Ammon's horn (tissue), 1 donor: ENCODE measurements around the gene WFDC8.
"Not testable (repeated sequence)": the region's sequence is repeated elsewhere in the genome, so short reads cannot be mapped to it uniquely, and the experiment has no call there.

Source experiments
- DNase-seq: peaks from one replicate; pipeline ENCODE4 v3.0.0-alpha.2; 2016; ENCODE audit warnings: low spot score

WFDC8 gene

GRCh38 chr20:45579184-45579583, at the start of gene WFDC8:
Gene WFDC8, minus strand, starts transcription at chr20:45579284. Its CDS starts 37 bp downstream, at chr20:45579247.
- no peak for DNase-seq

GRCh38 chr20:45626540-45626939, 47.5 kb upstream of the WFDC8 start:
- DNase-seq = no peak

- DNase-seq = no peak
Measured at GRCh38 chr20:45621593-45621992, 42.5 kb upstream of the WFDC8 start.

GRCh38 chr20:45617591-45617990, 38.5 kb upstream of the WFDC8 start:
- no peak for DNase-seq

GRCh38 chr20:45612314-45612713, 33.2 kb upstream of the WFDC8 start:
- no peak for DNase-seq

GRCh38 chr20:45611054-45611453, 32.0 kb upstream of the WFDC8 start:
- DNase-seq = peak; percentile 4

GRCh38 chr20:45607810-45608209, 28.7 kb upstream of the WFDC8 start:
- no peak for DNase-seq

GRCh38 chr20:45595235-45595634, 16.2 kb upstream of the WFDC8 start:
- no peak for DNase-seq

- DNase-seq = no peak
Measured at GRCh38 chr20:45593498-45593897, 14.4 kb upstream of the WFDC8 start.

- peak; percentile 9 for DNase-seq
Measured at GRCh38 chr20:45592574-45593189, 13.6 kb upstream of the WFDC8 start.

- no peak for DNase-seq
Measured at GRCh38 chr20:45589725-45590124, 10.6 kb upstream of the WFDC8 start.

GRCh38 chr20:45588800-45589199, 9.7 kb upstream of the WFDC8 start:
- DNase-seq = no peak

- DNase-seq = not testable (repeated sequence)
Measured at GRCh38 chr20:45585986-45586385, 6.9 kb upstream of the WFDC8 start.

- not testable (repeated sequence) for DNase-seq
Measured at GRCh38 chr20:45584294-45584693, 5.2 kb upstream of the WFDC8 start.

GRCh38 chr20:45583502-45583901, 4.4 kb upstream of the WFDC8 start:
- DNase-seq = no peak

GRCh38 chr20:45581702-45582101, 2.6 kb upstream of the WFDC8 start:
- DNase-seq = no peak

GRCh38 chr20:45578231-45578630, 853 bp downstream of the WFDC8 start:
- DNase-seq = no peak

- no peak for DNase-seq
Measured at GRCh38 chr20:45576995-45577394, 2.1 kb downstream of the WFDC8 start.

GRCh38 chr20:45575931-45576330, 3.2 kb downstream of the WFDC8 start:
- DNase-seq = no peak

- DNase-seq = not testable (repeated sequence)
Measured at GRCh38 chr20:45569650-45570049, 9.4 kb downstream of the WFDC8 start.

GRCh38 chr20:45564760-45565276, 14.3 kb downstream of the WFDC8 start:
- no peak for DNase-seq

GRCh38 chr20:45555198-45555597, 23.9 kb downstream of the WFDC8 start:
- no peak for DNase-seq

GRCh38 chr20:45552456-45552855, 26.6 kb downstream of the WFDC8 start:
- DNase-seq = no peak

- DNase-seq = no peak
Measured at GRCh38 chr20:45550765-45551164, 28.3 kb downstream of the WFDC8 start.
